GM19351 (cell line): ENCODE results near the gene MSI1.

Experiments
- ATAC-seq: cut with Tn5 transposase; IDR thresholded peaks from one replicate; pipeline ENCODE4 v1.9.1; 2021; ENCODE audit warnings: mild to moderate bottlenecking, moderate library complexity; ENCODE audit not compliant: unreplicated experiment

Gene MSI1

GRCh38 chr12:120368789-120369602, at the start of gene MSI1:
Gene MSI1 (minus strand): TSS chr12:120369164. CDS start chr12:120369091, 73 bp downstream.
- no peak for ATAC-seq

- ATAC-seq: no peak
These were observed 49.1 kb upstream of the MSI1 start for GRCh38 chr12:120417917-120418580.

GRCh38 chr12:120416490-120417216, 47.7 kb upstream of the MSI1 start:
- ATAC-seq: no peak

GRCh38 chr12:120413901-120414695, 45.1 kb upstream of the MSI1 start:
- no peak for ATAC-seq

GRCh38 chr12:120412421-120412820, 43.5 kb upstream of the MSI1 start:
- ATAC-seq: no peak

GRCh38 chr12:120408771-120409170, 39.8 kb upstream of the MSI1 start:
- no peak for ATAC-seq

- no peak for ATAC-seq
These were observed 37.6 kb upstream of the MSI1 start for GRCh38 chr12:120406553-120406952.

GRCh38 chr12:120406069-120406468, 37.1 kb upstream of the MSI1 start:
- no peak for ATAC-seq

GRCh38 chr12:120404271-120404670, 35.3 kb upstream of the MSI1 start:
- ATAC-seq: no peak

GRCh38 chr12:120403869-120404268, 34.9 kb upstream of the MSI1 start:
- ATAC-seq: no peak

GRCh38 chr12:120402217-120402616, 33.3 kb upstream of the MSI1 start:
- no peak for ATAC-seq

GRCh38 chr12:120399531-120399930, 30.6 kb upstream of the MSI1 start:
- ATAC-seq: peak; percentile 66

- no peak for ATAC-seq
These were observed 29.0 kb upstream of the MSI1 start for GRCh38 chr12:120397824-120398540.

- no peak for ATAC-seq
These were observed 25.8 kb upstream of the MSI1 start for GRCh38 chr12:120394483-120395367.

GRCh38 chr12:120390540-120391120, 21.7 kb upstream of the MSI1 start:
- ATAC-seq: no peak

GRCh38 chr12:120388691-120389481, 19.9 kb upstream of the MSI1 start:
- ATAC-seq: no peak

GRCh38 chr12:120381752-120382419, 12.9 kb upstream of the MSI1 start:
- ATAC-seq: no peak
